Ammon's horn (tissue), 1 donor: Measurements from ENCODE around the gene OR8G1.

Experiments used
- DNase-seq: peaks from one replicate; pipeline ENCODE4 v3.0.0-alpha.2; 2016; ENCODE audit warnings: low spot score

OR8G1 gene

GRCh38 chr11:124240621-124241397 lies at the start of gene OR8G1:
Gene OR8G1 (plus strand): TSS chr11:124241095. CDS start chr11:124249676, 8,581 bp downstream.
- no peak for DNase-seq

GRCh38 chr11:124193221-124194010 lies 47.5 kb upstream of the OR8G1 start:
- no peak for DNase-seq

- DNase-seq = no peak
These were observed 46.4 kb upstream of the OR8G1 start for GRCh38 chr11:124194293-124195188.

GRCh38 chr11:124195189-124195734 lies 45.6 kb upstream of the OR8G1 start:
- DNase-seq = no peak

GRCh38 chr11:124197999-124198398 lies 42.9 kb upstream of the OR8G1 start:
- no peak for DNase-seq

GRCh38 chr11:124198897-124199296 lies 42.0 kb upstream of the OR8G1 start:
- DNase-seq = no peak

- no peak for DNase-seq
These were observed 41.2 kb upstream of the OR8G1 start for GRCh38 chr11:124199702-124200101.

- no peak for DNase-seq
These were observed 40.2 kb upstream of the OR8G1 start for GRCh38 chr11:124200671-124201070.

- DNase-seq = no peak
These were observed 37.9 kb upstream of the OR8G1 start for GRCh38 chr11:124202951-124203350.

- DNase-seq = no peak
These were observed 36.9 kb upstream of the OR8G1 start for GRCh38 chr11:124204008-124204407.

- no peak for DNase-seq
These were observed 33.6 kb upstream of the OR8G1 start for GRCh38 chr11:124207102-124207792.

GRCh38 chr11:124209824-124210357 lies 31.0 kb upstream of the OR8G1 start:
- no peak for DNase-seq

GRCh38 chr11:124210421-124210820 lies 30.5 kb upstream of the OR8G1 start:
- no peak for DNase-seq

GRCh38 chr11:124211321-124211720 lies 29.6 kb upstream of the OR8G1 start:
- no peak for DNase-seq

GRCh38 chr11:124214027-124214426 lies 26.9 kb upstream of the OR8G1 start:
- DNase-seq = no peak

GRCh38 chr11:124219126-124219525 lies 21.8 kb upstream of the OR8G1 start:
- no peak for DNase-seq

GRCh38 chr11:124222407-124222806 lies 18.5 kb upstream of the OR8G1 start:
- DNase-seq = no peak

GRCh38 chr11:124224618-124225423 lies 16.1 kb upstream of the OR8G1 start:
- DNase-seq = peak; percentile 15

- DNase-seq = no peak
These were observed 15.4 kb upstream of the OR8G1 start for GRCh38 chr11:124225471-124225870.

GRCh38 chr11:124233376-124233775 lies 7.5 kb upstream of the OR8G1 start:
- no peak for DNase-seq
